ENCODE measurements around the gene RET.

The RET gene

DNA sequence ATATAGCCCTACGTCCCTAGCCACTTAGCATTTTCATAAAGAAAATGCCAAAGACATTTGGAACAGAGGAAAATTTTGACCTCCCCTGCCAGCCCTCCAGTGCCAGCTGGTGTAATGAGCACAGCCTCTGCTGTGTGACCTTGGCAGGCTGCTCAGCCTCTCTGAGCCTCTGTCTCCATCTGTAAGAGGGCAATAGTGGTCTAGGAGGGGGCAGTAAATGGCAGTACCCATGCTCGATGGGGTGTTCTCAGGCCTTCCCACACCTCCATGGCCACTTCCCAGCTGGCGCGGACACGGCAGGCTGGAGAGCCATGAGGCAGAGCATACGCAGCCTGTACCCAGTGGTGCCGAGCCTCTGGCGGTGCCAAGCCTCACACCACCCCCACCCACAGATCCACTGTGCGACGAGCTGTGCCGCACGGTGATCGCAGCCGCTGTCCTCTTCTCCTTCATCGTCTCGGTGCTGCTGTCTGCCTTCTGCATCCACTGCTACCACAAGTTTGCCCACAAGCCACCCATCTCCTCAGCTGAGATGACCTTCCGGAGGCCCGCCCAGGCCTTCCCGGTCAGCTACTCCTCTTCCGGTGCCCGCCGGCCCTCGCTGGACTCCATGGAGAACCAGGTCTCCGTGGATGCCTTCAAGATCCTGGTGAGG lies 37.3 kb downstream of the RET start:
- Histone ChIP-seq H3K4me1 (ENCODE audit: control insufficient read depth, insufficient read depth, low read length) (peaks cover 7% of the 10 kb centered on the region), H3K36me3 (ENCODE audit: control insufficient read depth, insufficient read depth, low read length, severe bottlenecking) (no peaks in the 10 kb centered on the region), H3K9ac (ENCODE audit: low read length) (no peak overlapping the region), H3K27me3 (replicated peaks; ENCODE audit: control insufficient read depth, insufficient read depth, low read length) (peaks cover 8% of the 10 kb centered on the region), H3K9me3 (ENCODE audit: control insufficient read depth, low read length) (no peaks in the 10 kb centered on the region), H3K4me3 (ENCODE audit: low read length) (no peak overlapping the region)
- no peak for DNase-seq (ENCODE audit: low read depth)

DNA sequence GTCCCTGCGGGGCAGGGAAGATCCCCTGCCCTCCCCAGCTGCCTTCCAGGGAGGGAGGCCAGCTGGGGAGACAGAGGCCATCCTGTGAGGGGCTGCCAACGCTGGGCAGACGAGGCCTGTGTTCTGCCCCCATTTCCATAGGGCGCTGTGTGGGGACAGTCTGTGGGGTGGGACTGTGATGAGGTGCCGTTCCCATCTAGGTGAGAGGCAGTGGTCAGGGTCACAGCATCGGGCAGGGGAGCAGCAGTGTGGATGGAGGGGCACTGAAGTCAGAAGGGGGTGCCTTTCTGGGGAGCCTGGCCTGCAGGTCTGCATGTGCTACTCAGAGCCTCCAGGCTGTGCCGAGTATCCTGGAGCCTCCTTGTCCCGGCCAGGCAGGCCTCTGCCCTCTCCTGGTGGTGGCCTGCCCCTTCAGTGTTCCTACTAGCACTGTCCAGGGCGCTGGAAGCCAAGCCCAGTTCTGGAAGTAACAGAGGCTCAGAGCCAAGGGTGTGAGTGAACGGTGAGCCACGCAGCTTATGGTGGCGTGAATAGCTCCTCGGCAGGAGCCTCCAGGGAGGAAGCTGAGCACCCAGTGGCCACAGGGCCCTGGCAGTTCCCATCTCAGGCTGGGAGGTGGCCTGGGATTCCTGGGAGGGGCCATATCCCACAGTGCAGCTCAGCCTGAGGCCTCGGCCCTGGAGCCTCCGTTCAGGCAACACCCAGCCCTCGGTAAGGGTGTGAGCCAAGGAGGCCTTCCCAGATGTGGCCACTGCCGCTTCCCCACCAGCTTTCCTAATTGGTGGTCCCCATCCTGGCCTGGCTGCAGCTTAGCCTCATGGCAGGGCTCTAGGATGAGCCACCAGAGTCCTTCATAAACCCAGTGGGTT lies 38.1 kb downstream of the RET start:
- Histone ChIP-seq H3K36me3 (ENCODE audit: control insufficient read depth, insufficient read depth, low read length, severe bottlenecking) (no peaks in the 10 kb centered on the region), H3K9me3 (ENCODE audit: control insufficient read depth, low read length) (no peaks in the 10 kb centered on the region), H3K9ac (ENCODE audit: low read length) (no peak overlapping the region), H3K27me3 (replicated peaks; ENCODE audit: control insufficient read depth, insufficient read depth, low read length) (peaks cover 8% of the 10 kb centered on the region), H3K4me3 (ENCODE audit: low read length) (no peak overlapping the region), H3K4me1 (ENCODE audit: control insufficient read depth, insufficient read depth, low read length) (peaks cover 6% of the 10 kb centered on the region)
- DNase-seq (ENCODE audit: low read depth): no peak

DNA sequence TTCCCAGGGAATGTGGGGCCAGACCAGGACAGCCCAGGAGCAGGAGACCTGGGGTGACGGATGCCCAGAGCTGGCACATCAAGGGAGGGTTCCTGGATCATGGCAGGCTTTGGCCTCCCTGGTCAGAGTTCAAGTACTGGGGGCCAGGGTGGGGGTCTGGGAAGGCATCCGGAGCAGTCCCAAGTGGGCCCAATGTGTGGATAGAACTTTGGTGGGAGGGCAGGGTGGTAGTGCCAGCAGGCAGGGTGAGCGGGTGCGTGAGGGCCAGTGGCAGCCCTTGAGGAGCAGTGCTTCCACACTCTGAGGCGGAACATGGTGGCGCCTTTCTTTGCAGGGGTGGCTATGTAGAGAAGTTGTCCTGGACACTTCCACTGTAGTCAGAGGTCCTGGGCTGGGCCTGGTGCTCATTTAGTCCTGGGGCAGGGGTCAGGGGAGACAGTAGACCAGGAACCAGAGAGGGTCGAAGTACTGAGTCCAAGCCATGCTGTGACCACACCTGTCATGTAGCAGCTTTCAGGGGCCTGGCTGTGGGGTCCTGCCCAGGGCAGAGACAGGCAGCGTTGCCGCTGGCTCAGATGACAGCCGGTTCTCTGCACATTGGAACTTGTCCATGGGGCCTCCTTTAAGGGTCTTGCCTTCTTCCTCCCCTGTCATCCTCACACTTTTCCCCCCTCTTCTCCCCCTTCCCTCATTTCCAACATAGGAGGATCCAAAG lies 39.2 kb downstream of the RET start:
- no peak overlapping the region for H3K4me3 ChIP-seq (ENCODE audit: low read length)
- H3K27me3 ChIP-seq (replicated peaks; ENCODE audit: control insufficient read depth, insufficient read depth, low read length): peaks cover 8% of the 10 kb centered on the region
- H3K9me3 ChIP-seq (ENCODE audit: control insufficient read depth, low read length): no peaks in the 10 kb centered on the region
- H3K9ac ChIP-seq (ENCODE audit: low read length): no peak overlapping the region
- no peaks in the 10 kb centered on the region for H3K36me3 ChIP-seq (ENCODE audit: control insufficient read depth, insufficient read depth, low read length, severe bottlenecking)
- no peaks in the 10 kb centered on the region for H3K4me1 ChIP-seq (ENCODE audit: control insufficient read depth, insufficient read depth, low read length)
- no peak for DNase-seq (ENCODE audit: low read depth)

DNA sequence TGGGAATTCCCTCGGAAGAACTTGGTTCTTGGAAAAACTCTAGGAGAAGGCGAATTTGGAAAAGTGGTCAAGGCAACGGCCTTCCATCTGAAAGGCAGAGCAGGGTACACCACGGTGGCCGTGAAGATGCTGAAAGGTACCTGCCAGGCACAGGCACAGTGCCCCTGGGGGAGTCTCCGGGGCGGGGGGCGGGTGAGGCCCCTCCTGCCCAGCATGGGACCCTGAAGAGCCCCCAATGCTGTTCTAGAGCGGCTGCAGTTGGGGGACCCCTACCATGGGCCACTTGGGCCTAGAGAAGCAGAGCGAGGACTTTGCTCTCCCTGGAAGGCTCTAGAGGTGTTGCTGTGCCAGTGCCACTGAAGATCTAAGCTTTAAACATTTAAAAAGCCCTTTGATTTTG lies 39.7 kb downstream of the RET start:
- no peak overlapping the region for H3K9ac ChIP-seq (ENCODE audit: low read length)
- no peak overlapping the region for H3K4me3 ChIP-seq (ENCODE audit: low read length)
- peaks cover 8% of the 10 kb centered on the region for H3K27me3 ChIP-seq (replicated peaks; ENCODE audit: control insufficient read depth, insufficient read depth, low read length)
- H3K36me3 ChIP-seq (ENCODE audit: control insufficient read depth, insufficient read depth, low read length, severe bottlenecking): no peaks in the 10 kb centered on the region
- no peaks in the 10 kb centered on the region for H3K9me3 ChIP-seq (ENCODE audit: control insufficient read depth, low read length)
- H3K4me1 ChIP-seq (ENCODE audit: control insufficient read depth, insufficient read depth, low read length): no peaks in the 10 kb centered on the region
- no peak for DNase-seq (ENCODE audit: low read depth)

DNA sequence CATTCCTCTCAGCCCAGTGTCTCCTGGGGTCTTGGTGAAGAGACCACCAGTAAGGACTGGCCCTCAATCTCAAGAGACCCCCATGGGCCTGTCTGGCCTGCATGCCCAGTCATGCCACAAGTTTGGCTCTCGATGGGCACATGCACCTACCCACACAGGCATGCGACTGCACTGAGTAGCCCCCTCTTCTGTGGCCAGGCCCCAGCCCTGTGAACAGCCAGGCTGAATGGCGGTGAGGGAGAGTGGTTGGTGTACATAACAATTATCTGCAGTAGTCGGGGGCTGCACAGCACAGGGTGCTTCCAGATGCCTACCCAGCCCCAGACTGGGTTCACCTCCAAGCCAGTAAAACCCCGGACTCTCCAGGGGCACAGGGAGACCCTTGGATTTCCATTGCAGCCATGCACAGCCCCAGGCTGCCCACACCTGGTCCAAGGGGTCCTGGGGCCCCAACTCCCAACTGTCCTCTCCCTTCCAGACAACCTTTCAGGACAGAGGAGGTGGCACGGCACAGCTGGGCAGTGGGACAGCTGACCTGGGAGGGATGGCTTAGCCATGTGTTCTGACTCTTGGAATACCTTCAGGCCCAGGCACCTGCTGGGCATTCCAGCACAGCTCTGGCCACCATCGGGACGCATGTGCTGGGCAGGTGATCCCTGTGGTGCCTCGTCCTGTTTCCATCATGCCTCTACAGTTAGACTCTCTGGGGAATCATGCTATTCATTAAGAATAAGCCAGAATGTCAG lies 40.3 kb downstream of the RET start:
- Histone ChIP-seq H3K9me3 (ENCODE audit: control insufficient read depth, low read length) (no peaks in the 10 kb centered on the region), H3K9ac (ENCODE audit: low read length) (no peak overlapping the region), H3K4me1 (ENCODE audit: control insufficient read depth, insufficient read depth, low read length) (no peaks in the 10 kb centered on the region), H3K4me3 (ENCODE audit: low read length) (no peak overlapping the region), H3K27me3 (replicated peaks; ENCODE audit: control insufficient read depth, insufficient read depth, low read length) (peaks cover 8% of the 10 kb centered on the region), H3K36me3 (ENCODE audit: control insufficient read depth, insufficient read depth, low read length, severe bottlenecking) (no peaks in the 10 kb centered on the region)
- DNase-seq (ENCODE audit: low read depth): no peak

DNA sequence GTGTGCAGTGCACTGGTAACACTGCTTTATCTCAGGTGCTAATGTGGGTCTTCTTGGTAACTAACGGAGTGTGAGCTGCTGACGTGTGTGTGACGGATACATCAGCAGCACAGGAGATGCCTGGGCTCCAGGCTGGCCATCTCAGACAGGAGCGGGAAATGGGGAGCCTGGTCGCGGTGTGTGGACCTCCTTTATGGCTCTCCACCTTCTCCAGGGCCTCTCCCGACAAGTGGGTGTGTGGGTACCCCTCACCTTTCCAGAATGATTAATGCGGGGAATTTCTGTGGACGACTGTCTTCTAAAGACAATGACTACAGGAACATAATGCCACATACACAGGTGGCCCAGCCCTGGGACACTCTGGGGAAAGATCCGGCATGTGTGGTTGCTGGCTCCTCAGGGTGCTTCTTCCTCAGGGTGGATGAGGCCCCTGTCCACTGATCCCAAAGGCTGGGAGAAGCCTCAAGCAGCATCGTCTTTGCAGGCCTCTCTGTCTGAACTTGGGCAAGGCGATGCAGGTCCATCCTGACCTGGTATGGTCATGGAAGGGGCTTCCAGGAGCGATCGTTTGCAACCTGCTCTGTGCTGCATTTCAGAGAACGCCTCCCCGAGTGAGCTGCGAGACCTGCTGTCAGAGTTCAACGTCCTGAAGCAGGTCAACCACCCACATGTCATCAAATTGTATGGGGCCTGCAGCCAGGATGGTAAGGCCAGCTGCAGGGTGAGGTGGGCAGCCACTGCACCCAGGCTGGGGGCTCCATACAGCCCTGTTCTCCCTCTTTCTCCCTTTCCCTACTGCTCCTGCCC lies 41.1 kb downstream of the RET start:
- Histone ChIP-seq H3K9me3 (ENCODE audit: control insufficient read depth, low read length) (no peaks in the 10 kb centered on the region), H3K9ac (ENCODE audit: low read length) (no peak overlapping the region), H3K4me1 (ENCODE audit: control insufficient read depth, insufficient read depth, low read length) (no peaks in the 10 kb centered on the region), H3K4me3 (ENCODE audit: low read length) (no peak overlapping the region), H3K36me3 (ENCODE audit: control insufficient read depth, insufficient read depth, low read length, severe bottlenecking) (no peaks in the 10 kb centered on the region), H3K27me3 (replicated peaks; ENCODE audit: control insufficient read depth, insufficient read depth, low read length) (peaks cover 8% of the 10 kb centered on the region)
- no peak for DNase-seq (ENCODE audit: low read depth)

DNA sequence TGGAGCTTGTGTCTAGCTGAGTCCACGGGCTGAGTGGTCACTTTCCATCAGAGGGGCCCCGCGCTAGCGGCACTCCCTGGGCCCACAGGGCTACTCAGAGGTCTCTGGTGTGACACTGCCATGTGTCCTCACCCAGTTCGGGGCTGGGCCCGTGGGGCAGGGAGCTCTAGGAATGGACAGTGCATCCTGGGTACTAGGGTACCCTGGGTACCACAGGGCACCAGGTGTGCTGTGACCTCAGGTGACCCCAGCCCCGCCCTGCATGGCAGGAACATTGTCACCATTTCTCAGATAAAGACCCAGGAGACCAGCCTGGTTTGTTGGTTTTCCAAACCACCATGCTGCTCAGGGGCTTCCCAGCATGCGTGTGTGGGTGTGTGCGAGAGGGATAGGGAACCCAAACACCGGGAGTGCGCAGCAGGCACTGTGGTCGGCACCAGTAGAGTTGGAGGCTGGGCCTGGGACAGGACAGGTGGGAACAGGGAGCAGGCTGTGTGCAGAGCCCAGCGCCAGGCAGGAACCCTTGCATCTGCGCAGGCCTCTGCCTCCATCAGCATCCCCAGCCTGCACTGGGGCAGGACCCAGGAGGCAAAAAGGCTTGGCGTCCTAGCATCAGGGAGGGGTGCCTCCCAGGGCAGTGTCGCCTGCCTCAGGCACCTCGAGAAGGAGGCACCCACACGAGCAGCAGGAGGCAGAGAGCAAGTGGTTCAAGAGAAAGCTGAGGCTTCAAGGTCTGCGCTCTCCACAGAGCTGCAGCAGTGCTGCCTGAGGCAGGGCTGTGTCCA lies 42.0 kb downstream of the RET start:
- H3K36me3 ChIP-seq (ENCODE audit: control insufficient read depth, insufficient read depth, low read length, severe bottlenecking): no peaks in the 10 kb centered on the region
- H3K9me3 ChIP-seq (ENCODE audit: control insufficient read depth, low read length): no peaks in the 10 kb centered on the region
- H3K9ac ChIP-seq (ENCODE audit: low read length): no peak overlapping the region
- no peaks in the 10 kb centered on the region for H3K4me1 ChIP-seq (ENCODE audit: control insufficient read depth, insufficient read depth, low read length)
- DNase-seq (ENCODE audit: low read depth): no peak
- no peak overlapping the region for H3K4me3 ChIP-seq (ENCODE audit: low read length)
- peaks cover 8% of the 10 kb centered on the region for H3K27me3 ChIP-seq (replicated peaks; ENCODE audit: control insufficient read depth, insufficient read depth, low read length)

DNA sequence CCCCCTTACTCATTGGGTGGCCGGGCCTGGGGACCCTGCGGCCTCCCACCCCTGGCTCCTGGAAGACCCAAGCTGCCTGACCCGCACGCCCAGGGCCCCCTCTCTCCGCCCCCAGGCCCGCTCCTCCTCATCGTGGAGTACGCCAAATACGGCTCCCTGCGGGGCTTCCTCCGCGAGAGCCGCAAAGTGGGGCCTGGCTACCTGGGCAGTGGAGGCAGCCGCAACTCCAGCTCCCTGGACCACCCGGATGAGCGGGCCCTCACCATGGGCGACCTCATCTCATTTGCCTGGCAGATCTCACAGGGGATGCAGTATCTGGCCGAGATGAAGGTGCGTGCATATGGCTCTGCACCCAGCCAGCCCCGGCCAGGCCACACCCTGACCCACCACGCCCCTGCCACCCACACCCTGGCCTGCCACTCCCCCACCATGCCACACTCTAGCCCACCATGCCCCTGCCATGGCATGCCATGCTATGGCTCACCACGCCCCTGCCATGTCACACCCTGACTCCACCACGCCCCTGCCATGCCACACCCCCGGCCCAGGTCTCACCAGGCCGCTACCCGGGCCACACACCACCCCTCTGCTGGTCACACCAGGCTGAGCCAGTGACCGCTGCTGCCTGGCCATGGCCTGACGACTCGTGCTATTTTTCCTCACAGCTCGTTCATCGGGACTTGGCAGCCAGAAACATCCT lies 42.7 kb downstream of the RET start:
- peaks cover under 1% of the 10 kb centered on the region for H3K4me1 ChIP-seq (ENCODE audit: control insufficient read depth, insufficient read depth, low read length)
- H3K9me3 ChIP-seq (ENCODE audit: control insufficient read depth, low read length): no peaks in the 10 kb centered on the region
- no peak for DNase-seq (ENCODE audit: low read depth)
- H3K9ac ChIP-seq (ENCODE audit: low read length): no peak overlapping the region
- no peaks in the 10 kb centered on the region for H3K36me3 ChIP-seq (ENCODE audit: control insufficient read depth, insufficient read depth, low read length, severe bottlenecking)
- H3K27me3 ChIP-seq (replicated peaks; ENCODE audit: control insufficient read depth, insufficient read depth, low read length): peaks cover 8% of the 10 kb centered on the region
- H3K4me3 ChIP-seq (ENCODE audit: low read length): no peak overlapping the region

DNA sequence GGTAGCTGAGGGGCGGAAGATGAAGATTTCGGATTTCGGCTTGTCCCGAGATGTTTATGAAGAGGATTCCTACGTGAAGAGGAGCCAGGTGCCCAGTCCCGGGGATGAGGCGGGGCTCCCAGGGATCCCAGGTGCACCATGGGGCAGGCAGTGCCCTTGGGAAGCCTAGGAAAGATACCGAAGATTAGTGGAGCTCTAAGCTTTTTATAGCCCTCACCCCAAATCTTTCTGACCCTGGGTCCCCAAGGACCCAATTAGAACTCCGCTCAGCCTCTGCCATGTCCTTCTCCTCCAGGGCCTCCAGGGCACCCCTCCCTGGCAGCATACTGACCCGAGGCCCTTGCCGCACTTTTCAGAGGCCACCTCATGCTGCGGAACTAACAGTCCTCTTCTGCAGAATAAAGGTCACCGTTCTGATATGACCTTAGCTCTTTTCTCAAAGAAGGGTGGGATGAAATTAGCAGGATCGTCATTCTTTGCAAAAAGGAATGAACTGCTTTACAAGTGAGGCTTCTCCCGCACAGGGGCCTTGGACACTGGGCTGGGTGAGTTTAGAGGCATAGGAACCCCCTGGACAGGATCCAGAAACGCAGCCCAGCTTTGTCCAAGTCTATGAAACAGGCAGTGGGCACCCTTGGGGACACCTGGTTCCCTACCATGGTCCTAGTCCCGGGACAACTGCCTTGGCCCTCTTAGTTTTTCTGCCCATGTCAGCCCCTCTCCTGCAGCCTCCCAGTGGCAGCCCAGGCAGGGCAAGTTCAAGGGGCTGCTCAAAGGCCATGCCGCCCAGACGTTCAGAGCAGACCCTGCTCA lies 43.5 kb downstream of the RET start:
- Histone ChIP-seq H3K4me1 (ENCODE audit: control insufficient read depth, insufficient read depth, low read length) (peaks cover 6% of the 10 kb centered on the region), H3K4me3 (ENCODE audit: low read length) (no peak overlapping the region), H3K9ac (ENCODE audit: low read length) (no peak overlapping the region), H3K9me3 (ENCODE audit: control insufficient read depth, low read length) (no peaks in the 10 kb centered on the region), H3K36me3 (ENCODE audit: control insufficient read depth, insufficient read depth, low read length, severe bottlenecking) (no peaks in the 10 kb centered on the region), H3K27me3 (replicated peaks; ENCODE audit: control insufficient read depth, insufficient read depth, low read length) (peaks cover 8% of the 10 kb centered on the region)
- DNase-seq (ENCODE audit: low read depth): no peak
